SU-DHL-6 (cell line): ENCODE measurements around the gene SCLY.

ENCODE experiments used
- CTCF ChIP-seq: fragments of 200-600 bp; sonication (generic); IDR thresholded peaks from one replicate; pipeline ENCODE4 v1.5.1; 2017; ENCODE audit warnings: antibody characterized with exemption, mild to moderate bottlenecking, low read length, moderate library complexity; ENCODE audit not compliant: insufficient read depth, poor library complexity, severe bottlenecking
- EZH2phosphoT487 ChIP-seq: fragments of 200-600 bp; sonication (generic), shearing (Covaris generic); conservative IDR thresholded peaks from 2 replicates; pipeline ENCODE4 v1.6.1; 2018; ENCODE audit warnings: mild to moderate bottlenecking, antibody characterized with exemption, low read length, moderate library complexity, mixed read lengths

- TF ChIP-seq CTCF = no peak
- TF ChIP-seq EZH2phosphoT487 = no peak
Measured at GRCh38 chr2:238113611-238114010, 52.8 kb downstream of the SCLY start.
